A673 (cell line): ENCODE measurements around the gene PSTPIP1. TPM values are rescaled to one million over a fixed set of nuclear protein-coding genes. Genes with fewer than 3 reads are reported as not detected.

Experiments used
- BruUV-seq: library from RNA; stranded (reverse); fragments of 400-500 nt; replicated peaks from 2 replicates; lab custom pipeline; 2021; lab: Mats Ljungman, UMichigan
- CTCF ChIA-PET: fragments of 300-600 bp; sonication (Branson Sonifier 250); formaldehyde crosslinking; loops from one replicate; lab custom pipeline; 2022; ENCODE audit warnings: antibody characterized with exemption; lab: Charles Lee
- POLR2A ChIA-PET: fragments of 300-600 bp; sonication (Branson Sonifier 250); formaldehyde crosslinking; loops from one replicate; lab custom pipeline; 2022; ENCODE audit warnings: antibody characterized with exemption; ENCODE audit not compliant: low non-redundant PET; lab: Charles Lee
- DNase-seq: peaks from one replicate; pipeline ENCODE4 v3.0.0-alpha.2; 2015; ENCODE audit warnings: low spot score
- H3K27ac ChIP-seq: fragments of 200-600 bp; sonication (generic); 2 replicates; pipeline ENCODE4 v1.5.1; 2016; ENCODE audit warnings: mixed run types, low read depth, mild to moderate bottlenecking, mixed read lengths, antibody characterized with exemption, low read length; ENCODE audit not compliant: poor library complexity, severe bottlenecking
- H3K27me3 ChIP-seq: fragments of 200-600 bp; sonication (generic); replicated peaks from 2 replicates; pipeline ENCODE4 v1.6.1; 2017; ENCODE audit warnings: mixed run types, low read depth, mild to moderate bottlenecking, mixed read lengths, antibody characterized with exemption, low read length; ENCODE audit not compliant: insufficient read depth, poor library complexity
- H3K36me3 ChIP-seq: fragments of 200-600 bp; sonication (generic); 2 replicates; pipeline ENCODE4 v1.6.1; 2016; ENCODE audit warnings: mixed run types, mild to moderate bottlenecking, mixed read lengths, antibody characterized with exemption, low read length; ENCODE audit not compliant: insufficient read depth, poor library complexity, severe bottlenecking
- H3K4me1 ChIP-seq: fragments of 200-600 bp; sonication (generic); 2 replicates; pipeline ENCODE4 v1.6.1; 2017; ENCODE audit warnings: mixed run types, mild to moderate bottlenecking, mixed read lengths, antibody characterized with exemption, low read length; ENCODE audit not compliant: insufficient read depth, poor library complexity, severe bottlenecking
- H3K4me3 ChIP-seq: fragments of 200-600 bp; sonication (generic); 2 replicates; pipeline ENCODE4 v1.5.1; 2016; ENCODE audit warnings: low read depth, mixed run types, mild to moderate bottlenecking, mixed read lengths, low read length; ENCODE audit not compliant: poor library complexity, severe bottlenecking
- H3K9me3 ChIP-seq: fragments of 200-600 bp; sonication (generic); 2 replicates; pipeline ENCODE4 v1.6.1; 2016; ENCODE audit warnings: mixed run types, low read depth, mild to moderate bottlenecking, mixed read lengths, antibody characterized with exemption, low read length; ENCODE audit not compliant: poor library complexity, severe bottlenecking
- EZH2 ChIP-seq: fragments of 200-600 bp; sonication (generic); IDR thresholded peaks from 2 replicates; pipeline ENCODE4 v1.6.1; 2017; ENCODE audit warnings: borderline replicate concordance, low read depth, mild to moderate bottlenecking, mixed read lengths, antibody characterized with exemption, low read length; ENCODE audit not compliant: poor library complexity, severe bottlenecking
- intact Hi-C: fragments of 100-400 bp; cut with micrococcal nuclease; formaldehyde crosslinking; loops from one replicate; pipeline ENCODE4 v1.10.0; 2022; ENCODE audit not compliant: unreplicated experiment
- total RNA-seq: library from RNA; stranded (reverse); gene quantifications from 2 replicates; pipeline ENCODE4 v1.2.3, GENCODE V29; 2021
- TF ChIP-seq, protein P1 (sequence below): fragments of 300-800, 200-600 bp; sonication (generic); conservative IDR thresholded peaks from 2 replicates; pipeline ENCODE4 v1.5.1; 2017; ENCODE audit warnings: low read depth, mild to moderate bottlenecking, antibody characterized with exemption, low read length, moderate library complexity, mixed read lengths

The PSTPIP1 gene
- total RNA-seq, 1 experiment from 2014 or later: not detected

DNA sequence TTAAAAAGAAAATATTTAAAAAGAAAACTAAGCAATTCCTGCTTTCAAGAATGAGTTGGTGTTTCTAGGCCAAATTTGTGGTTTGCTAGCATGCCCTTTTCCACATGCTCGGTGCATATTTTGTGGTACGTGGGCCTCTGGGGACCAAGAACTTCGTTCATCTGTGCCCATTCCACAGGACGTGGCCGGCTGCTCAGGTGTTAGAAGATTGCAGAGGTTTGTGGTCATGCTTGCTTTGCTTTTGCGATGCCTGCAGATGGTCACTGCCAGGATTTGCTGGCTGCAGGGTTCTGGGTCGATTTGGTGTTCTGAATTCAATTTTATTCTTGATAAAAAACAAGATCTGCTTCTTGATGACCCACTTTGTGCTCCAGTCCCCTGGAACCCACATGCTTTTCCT is 7.5 kb downstream of the PSTPIP1 start:
- no TSS peak for BruUV-seq
- Histone ChIP-seq H3K36me3 (no peaks in the 10 kb centered on the region), H3K27me3 (no peaks in the 10 kb centered on the region), H3K4me1 (no peaks in the 10 kb centered on the region), H3K27ac (no peak overlapping the region), H3K9me3 (no peaks in the 10 kb centered on the region), H3K4me3 (no peak overlapping the region)
- POLR2A ChIA-PET: no interaction called here
- TF ChIP-seq, protein P1, sequence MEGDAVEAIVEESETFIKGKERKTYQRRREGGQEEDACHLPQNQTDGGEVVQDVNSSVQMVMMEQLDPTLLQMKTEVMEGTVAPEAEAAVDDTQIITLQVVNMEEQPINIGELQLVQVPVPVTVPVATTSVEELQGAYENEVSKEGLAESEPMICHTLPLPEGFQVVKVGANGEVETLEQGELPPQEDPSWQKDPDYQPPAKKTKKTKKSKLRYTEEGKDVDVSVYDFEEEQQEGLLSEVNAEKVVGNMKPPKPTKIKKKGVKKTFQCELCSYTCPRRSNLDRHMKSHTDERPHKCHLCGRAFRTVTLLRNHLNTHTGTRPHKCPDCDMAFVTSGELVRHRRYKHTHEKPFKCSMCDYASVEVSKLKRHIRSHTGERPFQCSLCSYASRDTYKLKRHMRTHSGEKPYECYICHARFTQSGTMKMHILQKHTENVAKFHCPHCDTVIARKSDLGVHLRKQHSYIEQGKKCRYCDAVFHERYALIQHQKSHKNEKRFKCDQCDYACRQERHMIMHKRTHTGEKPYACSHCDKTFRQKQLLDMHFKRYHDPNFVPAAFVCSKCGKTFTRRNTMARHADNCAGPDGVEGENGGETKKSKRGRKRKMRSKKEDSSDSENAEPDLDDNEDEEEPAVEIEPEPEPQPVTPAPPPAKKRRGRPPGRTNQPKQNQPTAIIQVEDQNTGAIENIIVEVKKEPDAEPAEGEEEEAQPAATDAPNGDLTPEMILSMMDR: no peak
- TF ChIP-seq EZH2: no peak
- DNase-seq: no peak
- CTCF ChIA-PET: no interaction called here
- intact Hi-C loops: no loop called here

DNA sequence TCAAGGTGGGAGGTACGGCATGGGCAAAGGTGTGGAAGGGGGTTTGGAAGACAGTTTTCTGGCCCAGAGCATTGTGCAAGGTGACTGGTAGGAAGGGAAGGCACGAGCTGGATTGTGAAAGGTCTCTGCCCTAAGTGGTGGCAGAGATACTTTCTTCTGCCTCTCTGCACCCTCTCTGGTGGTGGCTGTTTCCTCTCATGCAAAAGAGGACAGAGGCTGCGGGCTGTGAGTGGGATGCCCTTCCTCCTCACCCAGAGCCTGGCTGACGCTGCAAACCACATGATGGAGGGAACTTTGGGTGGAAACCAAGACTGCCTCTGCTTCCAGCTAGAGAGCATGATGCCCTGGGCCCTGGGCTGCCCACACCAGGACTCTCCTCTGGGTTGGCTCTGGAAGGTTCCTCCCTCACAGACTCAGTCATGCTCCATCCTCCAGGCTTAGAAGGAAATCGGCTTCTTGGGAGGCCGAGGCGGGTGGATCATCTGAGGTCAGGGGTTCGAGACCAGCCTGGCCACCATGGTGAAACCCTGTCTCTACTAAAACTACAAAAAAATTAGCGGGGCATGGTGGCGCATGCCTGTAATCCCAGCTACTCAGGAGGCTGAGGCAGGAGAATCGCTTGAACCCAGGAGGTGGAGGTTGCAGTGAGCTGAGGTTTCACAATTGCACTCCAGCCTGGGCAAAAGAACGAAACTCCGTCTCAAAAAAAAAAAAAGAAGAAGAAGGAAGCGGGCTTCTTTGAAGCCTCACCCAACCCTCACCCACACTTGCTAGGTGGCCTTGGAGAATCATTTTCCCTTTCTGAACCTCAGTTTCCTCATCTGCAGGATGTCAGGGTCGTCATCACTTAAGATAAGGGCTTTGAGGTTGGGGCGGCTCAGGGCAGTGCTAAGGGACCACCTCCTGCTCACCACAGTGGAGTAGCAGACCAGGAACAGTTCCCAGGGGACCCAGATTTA is 8.3 kb downstream of the PSTPIP1 start:
- no peaks in the 10 kb centered on the region for H3K9me3 ChIP-seq
- intact Hi-C loops: no loop called here
- no peaks in the 10 kb centered on the region for H3K36me3 ChIP-seq
- ChIA-PET CTCF (no interaction called here), POLR2A (no interaction called here)
- DNase-seq: no peak
- no TSS peak for BruUV-seq
- no peak overlapping the region for H3K4me3 ChIP-seq
- no peaks in the 10 kb centered on the region for H3K4me1 ChIP-seq
- H3K27ac ChIP-seq: no peak overlapping the region
- no peaks in the 10 kb centered on the region for H3K27me3 ChIP-seq
- TF ChIP-seq, protein P1: no peak
- TF ChIP-seq EZH2: no peak

DNA sequence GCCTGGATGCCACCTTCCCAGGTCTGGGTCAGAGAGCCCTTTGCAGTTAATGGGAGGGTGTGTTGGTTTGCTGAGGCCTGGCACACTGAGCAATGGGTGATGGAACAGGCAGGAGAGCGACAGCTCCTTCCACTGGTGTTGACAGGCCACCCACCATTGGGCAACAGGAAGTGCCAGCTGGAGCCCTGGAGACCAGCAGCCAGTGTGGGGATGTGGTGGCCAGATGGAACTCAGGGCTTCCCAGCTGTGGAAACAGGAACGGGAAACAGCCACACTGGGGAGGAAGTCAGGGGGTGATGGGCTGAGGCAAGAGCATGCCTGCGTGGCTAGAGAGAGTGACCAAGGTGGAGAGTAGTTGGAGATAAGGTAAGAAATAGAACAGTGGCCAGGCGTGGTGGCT is 9.3 kb downstream of the PSTPIP1 start:
- CTCF ChIA-PET: no interaction called here
- Histone ChIP-seq H3K27ac (no peak overlapping the region), H3K27me3 (no peaks in the 10 kb centered on the region), H3K36me3 (no peaks in the 10 kb centered on the region), H3K9me3 (no peaks in the 10 kb centered on the region), H3K4me1 (no peaks in the 10 kb centered on the region), H3K4me3 (no peak overlapping the region)
- POLR2A ChIA-PET: no interaction called here
- intact Hi-C loops: no loop called here
- DNase-seq: no peak
- no TSS peak for BruUV-seq
- TF ChIP-seq, protein P1: no peak
- TF ChIP-seq EZH2: no peak
